ENCODE measurements around the gene PHOX2A.

DNA sequence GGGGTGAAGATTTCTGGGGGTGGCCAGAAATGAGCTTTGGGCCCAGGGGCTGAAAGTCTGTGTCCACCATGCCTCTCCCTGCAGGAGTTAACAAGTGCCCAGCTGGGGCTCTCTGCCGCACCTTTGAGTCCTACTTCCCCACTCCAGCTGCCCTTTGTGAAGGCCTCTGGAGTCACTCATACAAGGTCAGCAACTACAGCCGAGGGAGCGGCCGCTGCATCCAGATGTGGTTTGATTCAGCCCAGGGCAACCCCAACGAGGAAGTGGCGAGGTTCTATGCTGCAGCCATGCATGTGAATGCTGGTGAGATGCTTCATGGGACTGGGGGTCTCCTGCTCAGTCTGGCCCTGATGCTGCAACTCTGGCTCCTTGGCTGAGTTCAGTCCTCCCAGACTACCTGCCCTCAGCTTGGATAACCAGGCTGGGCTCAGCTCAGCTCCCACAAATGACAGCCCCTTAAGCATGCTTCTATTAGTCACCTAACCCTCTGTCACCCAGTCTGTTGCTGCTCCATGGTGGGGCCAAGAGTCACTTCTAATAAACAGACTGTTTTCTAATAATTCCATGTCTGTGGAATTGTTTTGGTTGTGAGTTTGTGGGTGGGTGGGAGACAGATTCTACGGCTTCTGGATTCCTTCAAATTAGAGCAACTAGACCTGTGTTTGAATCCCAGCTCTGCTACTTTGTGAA lies 22.4 kb downstream of the PHOX2A start:
- TF ChIP-seq, protein P1, sequence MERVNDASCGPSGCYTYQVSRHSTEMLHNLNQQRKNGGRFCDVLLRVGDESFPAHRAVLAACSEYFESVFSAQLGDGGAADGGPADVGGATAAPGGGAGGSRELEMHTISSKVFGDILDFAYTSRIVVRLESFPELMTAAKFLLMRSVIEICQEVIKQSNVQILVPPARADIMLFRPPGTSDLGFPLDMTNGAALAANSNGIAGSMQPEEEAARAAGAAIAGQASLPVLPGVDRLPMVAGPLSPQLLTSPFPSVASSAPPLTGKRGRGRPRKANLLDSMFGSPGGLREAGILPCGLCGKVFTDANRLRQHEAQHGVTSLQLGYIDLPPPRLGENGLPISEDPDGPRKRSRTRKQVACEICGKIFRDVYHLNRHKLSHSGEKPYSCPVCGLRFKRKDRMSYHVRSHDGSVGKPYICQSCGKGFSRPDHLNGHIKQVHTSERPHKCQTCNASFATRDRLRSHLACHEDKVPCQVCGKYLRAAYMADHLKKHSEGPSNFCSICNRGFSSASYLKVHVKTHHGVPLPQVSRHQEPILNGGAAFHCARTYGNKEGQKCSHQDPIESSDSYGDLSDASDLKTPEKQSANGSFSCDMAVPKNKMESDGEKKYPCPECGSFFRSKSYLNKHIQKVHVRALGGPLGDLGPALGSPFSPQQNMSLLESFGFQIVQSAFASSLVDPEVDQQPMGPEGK (CRISPR knock-in tag; IDR thresholded peaks at IDR 0.05; ENCODE audit: borderline replicate concordance): no peak
- TF ChIP-seq, protein P2, sequence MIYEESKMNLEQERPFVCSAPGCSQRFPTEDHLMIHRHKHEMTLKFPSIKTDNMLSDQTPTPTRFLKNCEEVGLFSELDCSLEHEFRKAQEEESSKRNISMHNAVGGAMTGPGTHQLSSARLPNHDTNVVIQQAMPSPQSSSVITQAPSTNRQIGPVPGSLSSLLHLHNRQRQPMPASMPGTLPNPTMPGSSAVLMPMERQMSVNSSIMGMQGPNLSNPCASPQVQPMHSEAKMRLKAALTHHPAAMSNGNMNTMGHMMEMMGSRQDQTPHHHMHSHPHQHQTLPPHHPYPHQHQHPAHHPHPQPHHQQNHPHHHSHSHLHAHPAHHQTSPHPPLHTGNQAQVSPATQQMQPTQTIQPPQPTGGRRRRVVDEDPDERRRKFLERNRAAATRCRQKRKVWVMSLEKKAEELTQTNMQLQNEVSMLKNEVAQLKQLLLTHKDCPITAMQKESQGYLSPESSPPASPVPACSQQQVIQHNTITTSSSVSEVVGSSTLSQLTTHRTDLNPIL (CRISPR knock-in tag; IDR thresholded peaks at IDR 0.05; ENCODE audit: low read depth): no peak
- TF ChIP-seq ZNF70 (CRISPR knock-in tag; IDR thresholded peaks at IDR 0.05) (no peak), ZC3H10 (CRISPR knock-in tag; IDR thresholded peaks at IDR 0.05) (no peak)

All from SK-N-SH treated with all-trans-retinoic acid at 6 μM for 48 hours (cell line).